Activated CD4-positive, alpha-beta T cell treated with anti-CD3 and anti-CD28 coated beads, Interleukin-2, Interleukin-4, amounts not matched to agents 100 ng/mL and 50 ng/mL, durations not matched to agents 16 hours and 8 hours (primary cell): ENCODE results near the gene HEMGN.
"Not testable (repeated sequence)": the region's sequence is repeated elsewhere in the genome, so short reads cannot be mapped to it uniquely, and the experiment has no call there.

Experiments
- DNase-seq: peaks from one replicate; pipeline ENCODE4 v3.0.0-alpha.2; 2020; ENCODE audit warnings: low spot score

Gene HEMGN

GRCh38 chr9:97963232-97963631 lies 25.3 kb upstream of the HEMGN start:
- DNase-seq = no peak

GRCh38 chr9:97962575-97962974 lies 24.6 kb upstream of the HEMGN start:
- DNase-seq = no peak

- no peak for DNase-seq
Observed at GRCh38 chr9:97962136-97962535, 24.2 kb upstream of the HEMGN start.

DNA sequence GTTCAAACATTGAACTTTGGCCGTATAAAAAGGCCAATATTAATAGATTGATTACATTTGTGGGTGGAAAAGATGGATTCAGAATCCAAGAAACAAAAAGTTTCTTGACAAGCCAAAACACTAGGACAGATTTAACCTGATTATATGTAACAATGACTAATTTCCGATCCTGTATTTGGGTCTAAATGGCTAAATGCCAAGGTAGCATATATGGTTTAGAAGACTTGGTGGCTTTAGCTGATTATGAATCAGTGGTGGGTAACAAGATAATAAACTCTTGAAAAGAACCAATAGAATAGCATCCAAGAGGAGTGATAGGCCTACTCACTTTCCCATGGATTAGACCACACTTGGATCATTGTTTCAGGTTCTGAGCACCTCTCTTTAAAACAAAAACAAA lies 23.4 kb upstream of the HEMGN start:
- no peak for DNase-seq

- not testable (repeated sequence) for DNase-seq
Observed at GRCh38 chr9:97960678-97961328, 22.8 kb upstream of the HEMGN start.

DNA sequence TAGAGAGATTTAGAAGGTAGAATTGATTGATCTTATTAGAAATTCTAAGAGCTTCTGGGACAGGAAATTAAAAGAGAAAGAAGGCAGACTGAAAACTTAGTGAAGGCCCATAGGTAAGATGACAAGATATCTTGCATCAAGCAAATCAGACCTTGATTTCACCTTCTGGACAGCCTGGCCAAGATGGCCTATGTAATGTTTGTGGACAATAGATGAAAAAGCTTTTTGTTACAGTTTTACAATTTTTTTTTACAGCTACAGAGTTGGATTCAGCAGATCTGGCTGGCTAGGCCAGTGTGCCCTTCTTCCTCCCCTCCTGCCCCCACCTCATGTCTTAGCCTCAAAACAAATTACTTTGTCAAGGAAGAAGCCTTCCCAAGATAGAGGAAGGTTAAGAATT lies 21.6 kb upstream of the HEMGN start:
- no peak for DNase-seq

GRCh38 chr9:97958812-97959511 lies 21.0 kb upstream of the HEMGN start:
- no peak for DNase-seq

DNA sequence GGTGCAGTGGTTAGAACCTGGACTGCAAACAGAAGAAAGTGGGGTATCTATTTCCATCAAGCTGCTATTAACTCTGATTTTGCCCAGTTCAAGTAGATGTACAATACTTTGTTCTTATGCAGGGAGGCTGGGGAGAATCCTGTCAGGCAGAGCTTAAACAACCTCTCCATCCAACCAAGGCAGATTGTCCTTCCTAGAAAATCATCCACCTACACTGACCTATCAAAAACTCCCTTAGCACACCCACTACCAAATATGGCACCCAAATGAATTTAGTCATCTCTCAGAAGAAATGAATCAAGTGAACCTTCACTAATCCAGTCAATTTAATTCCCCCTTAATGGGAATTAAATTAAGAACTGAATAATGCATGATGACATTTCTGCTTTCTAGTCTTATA lies 18.4 kb upstream of the HEMGN start:
- no peak for DNase-seq

GRCh38 chr9:97954550-97954989 lies 16.6 kb upstream of the HEMGN start:
- DNase-seq = peak; percentile 60

DNA sequence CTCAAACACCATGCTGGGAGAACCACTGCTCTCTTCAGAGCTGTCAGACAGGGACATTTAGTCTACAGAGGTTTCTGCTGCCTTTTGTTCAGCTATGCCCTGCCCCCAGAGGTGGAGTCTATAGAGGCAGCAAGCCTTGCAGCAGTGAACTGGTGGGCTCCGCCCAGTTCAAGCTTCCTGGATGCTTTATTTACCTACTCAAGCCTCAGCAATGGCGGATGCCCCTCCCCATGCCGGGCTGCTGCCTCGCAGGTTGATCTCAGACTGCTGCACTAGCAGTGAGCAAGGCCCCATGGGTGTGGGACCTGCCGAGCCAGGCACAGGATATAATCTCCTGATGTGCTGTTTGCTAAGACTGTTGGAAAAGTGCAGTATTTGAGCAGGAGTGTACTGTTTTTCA lies 12.9 kb upstream of the HEMGN start:
- not testable (repeated sequence) for DNase-seq

GRCh38 chr9:97947094-97947493 lies 9.1 kb upstream of the HEMGN start:
- DNase-seq = not testable (repeated sequence)

DNA sequence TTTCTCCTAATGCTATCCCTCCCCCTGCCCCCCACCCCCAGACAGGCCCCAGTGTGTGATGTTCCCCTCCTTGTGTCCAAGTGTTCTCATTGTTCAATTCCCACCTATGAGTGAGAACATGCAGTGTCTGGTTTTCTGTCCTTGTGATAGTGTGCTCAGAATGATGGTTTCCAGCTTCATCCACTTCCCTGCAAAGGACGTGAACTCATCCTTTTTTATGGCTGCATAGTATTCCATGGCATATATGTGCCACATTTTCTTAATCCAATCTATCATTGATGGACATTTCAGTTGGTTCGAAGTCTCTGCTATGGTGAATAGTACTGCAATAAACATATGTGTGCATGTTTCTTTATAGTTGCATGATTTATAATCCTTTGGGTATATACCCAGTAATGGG lies 7.5 kb upstream of the HEMGN start:
- not testable (repeated sequence) for DNase-seq

GRCh38 chr9:97944612-97945011 lies 6.6 kb upstream of the HEMGN start:
- DNase-seq = no peak

DNA sequence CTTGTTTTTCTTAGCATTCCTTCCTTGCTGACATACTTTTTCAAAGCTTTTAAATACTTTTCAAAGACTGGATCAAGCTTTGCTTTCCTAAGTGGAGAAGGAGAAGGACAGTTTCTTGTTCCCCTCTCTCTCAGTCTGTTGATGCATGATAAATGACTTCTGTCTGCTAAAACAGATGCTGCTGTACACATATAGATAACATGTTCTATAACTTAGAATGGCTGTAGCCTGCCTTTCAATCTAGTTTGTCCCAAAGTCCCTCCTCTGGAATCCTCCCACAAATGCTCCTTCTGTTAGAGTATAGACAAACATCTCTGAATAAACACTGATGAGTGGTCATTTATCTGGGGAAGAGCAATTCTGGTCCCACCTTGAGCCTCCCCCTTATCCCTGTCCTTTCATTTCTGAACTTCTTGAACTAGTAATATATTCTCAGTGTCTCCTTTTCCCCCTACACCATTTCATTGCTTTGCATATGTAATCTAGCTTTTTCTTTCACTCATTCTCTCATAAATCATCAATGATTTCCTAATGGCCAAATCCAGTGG lies 5.4 kb upstream of the HEMGN start:
- no peak for DNase-seq

GRCh38 chr9:97941323-97941722 lies 3.4 kb upstream of the HEMGN start:
- DNase-seq = no peak

GRCh38 chr9:97940741-97941140 lies 2.8 kb upstream of the HEMGN start:
- DNase-seq = no peak

GRCh38 chr9:97940233-97940632 lies 2.3 kb upstream of the HEMGN start:
- DNase-seq = no peak

- no peak for DNase-seq
Observed at GRCh38 chr9:97936998-97937397, 974 bp downstream of the HEMGN start.

DNA sequence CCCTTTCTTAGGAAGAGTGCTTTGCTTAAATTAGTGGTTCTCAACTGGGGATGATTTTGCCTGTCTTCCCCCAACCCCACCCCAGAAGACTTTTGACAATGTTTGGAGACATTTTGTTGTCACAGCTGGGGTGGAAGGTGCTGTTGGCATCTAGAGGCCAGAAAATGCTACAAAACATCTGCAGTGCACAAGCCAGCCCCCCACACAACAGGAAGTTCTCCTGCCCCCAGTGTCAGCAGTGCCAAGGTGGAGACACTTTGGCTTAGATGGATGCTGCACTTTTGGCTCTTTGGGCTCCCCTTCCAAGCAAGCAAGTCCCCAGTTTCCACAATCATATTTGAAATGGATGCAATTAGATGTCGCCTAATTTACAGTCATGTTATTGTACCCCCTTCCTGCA lies 2.7 kb downstream of the HEMGN start:
- DNase-seq = no peak

- no peak for DNase-seq
Observed at GRCh38 chr9:97934321-97935115, 3.5 kb downstream of the HEMGN start.

GRCh38 chr9:97933297-97933998 lies 4.5 kb downstream of the HEMGN start:
- no peak for DNase-seq

- no peak for DNase-seq
Observed at GRCh38 chr9:97930972-97931371, 7.0 kb downstream of the HEMGN start.
